ENCODE results near the gene BLACAT1. TPM values are rescaled to one million over a fixed set of nuclear protein-coding genes. Genes with fewer than 3 reads are reported as not detected.

BLACAT1 gene
- polyA plus RNA-seq, 1 of the 3 experiments (the other 2 are of a cell fraction): not detected

- WGBS (ENCODE audit: low lambda C conversion rate): 76% methylated on average over 2 of the region's 2 CpGs
- CTCF ChIA-PET: interaction anchor here (0.6 to 45.6 kb wide), 9 partner anchors 6 to 253 kb away, joined by 3 to 1333 read pairs (median 15); partner anchors contain the start of gene CDK18
Measured at GRCh38 chr1:205492201-205492667, 36.4 kb upstream of the BLACAT1 start.

DNA sequence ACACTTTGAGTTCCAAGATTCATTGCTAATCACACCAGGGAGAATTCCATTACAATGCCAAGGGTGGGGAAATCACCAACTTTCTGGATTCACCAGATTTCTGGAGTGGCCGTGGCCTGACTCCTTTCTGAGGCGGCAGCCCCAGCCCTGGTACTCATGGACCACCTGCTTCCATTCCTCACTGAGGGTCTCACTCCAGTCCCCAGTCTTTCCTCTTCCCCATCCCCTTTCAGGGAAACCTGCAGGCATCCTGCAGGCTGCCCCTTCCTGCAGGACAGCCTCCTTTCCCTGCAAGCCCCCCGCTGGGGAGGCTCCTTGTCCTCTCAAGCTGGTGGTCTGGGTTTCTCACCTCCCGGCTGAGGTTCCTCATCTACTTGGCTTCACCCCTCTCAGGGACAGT lies 35.9 kb upstream of the BLACAT1 start:
- H3K4me3 ChIP-seq (ENCODE audit: low read depth in 2 of 2, low read length in 1 of 2): no peak overlapping the region
- no peak overlapping the region for H3K4me2 ChIP-seq
- H3F3A ChIP-seq (replicated peaks; ENCODE audit: insufficient read depth): no peaks in the 10 kb centered on the region
- TF ChIP-seq EP300 (IDR thresholded peaks at IDR 0.05; ENCODE audit: borderline replicate concordance in 1 of 2, low read depth in 1 of 2, low read length in 1 of 2) (no peak), JUND (IDR thresholded peaks at IDR 0.05) (no peak), RCOR1 (IDR thresholded peaks at IDR 0.05; ENCODE audit: low read length) (no peak), YY1 (IDR thresholded peaks at IDR 0.05; ENCODE audit: low read depth) (no peak), SMC3 (IDR thresholded peaks at IDR 0.05; ENCODE audit: low read depth, low read length) (no peak), POLR2AphosphoS5 (IDR thresholded peaks at IDR 0.05; ENCODE audit: low read depth, low read length) (no peak), FOXM1 (IDR thresholded peaks at IDR 0.05; ENCODE audit: low read depth) (no peak), MAX (IDR thresholded peaks at IDR 0.05; ENCODE audit: low read depth) (no peak), SIN3A (IDR thresholded peaks at IDR 0.05; ENCODE audit: borderline replicate concordance, low read depth, low read length) (no peak), TCF12 (IDR thresholded peaks at IDR 0.05) (no peak), EZH2phosphoT487 (IDR thresholded peaks at IDR 0.05; ENCODE audit: borderline replicate concordance, low read depth) (no peak), NRF1 (IDR thresholded peaks at IDR 0.05; ENCODE audit: low read depth, low read length) (no peak), RFX5 (IDR thresholded peaks at IDR 0.05; ENCODE audit: low read length) (no peak), TEAD4 (IDR thresholded peaks at IDR 0.05; ENCODE audit: borderline replicate concordance, insufficient read depth) (no peak)
- H3K4me1 ChIP-seq (ENCODE audit: control insufficient read depth in 1 of 2, insufficient read depth in 2 of 2, low read depth in 1 of 2, low read length in 1 of 2): peaks cover 20 to 21% of the 10 kb centered on the region in 2 experiments; a peak in 3 of 4 replicates
- H3K27me3 ChIP-seq (ENCODE audit: insufficient read depth): peaks cover 5% of the 10 kb centered on the region; the same call in 1 of the 2 replicates
- H3K27ac ChIP-seq (ENCODE audit: low read depth in 2 of 2, low read length in 1 of 2): no peak overlapping the region
- H4K20me1 ChIP-seq (ENCODE audit: insufficient read depth): no peaks in the 10 kb centered on the region; the same call in 1 of the 2 replicates
- H3K9me2 ChIP-seq: no peaks in the 10 kb centered on the region
- WGBS (ENCODE audit: low lambda C conversion rate): 63% methylated on average over 3 of the region's 4 CpGs
- no peak overlapping the region for H2AFZ ChIP-seq (ENCODE audit: low read depth)
- H3K9me3 ChIP-seq: no peaks in the 10 kb centered on the region
- no peak for DNase-seq
- no peaks in the 10 kb centered on the region for H3K36me3 ChIP-seq (replicated peaks in 1 of 2; ENCODE audit: control insufficient read depth in 1 of 2, insufficient read depth in 2 of 2, low read length in 1 of 2)
- no peak overlapping the region for H3K9ac ChIP-seq
- H3K79me2 ChIP-seq (ENCODE audit: insufficient read depth): no peaks in the 10 kb centered on the region
- CTCF ChIA-PET: interaction anchor here (0.9 to 45.6 kb wide), 6 partner anchors 9 to 165 kb away, joined by 3 to 1333 read pairs (median 54); partner anchors contain the start of gene CDK18
- POLR2A ChIA-PET: no interaction called here

More at GRCh38 chr1:205492201-205492667, 36.4 kb upstream of the BLACAT1 start:
- H3K4me2 ChIP-seq: peak overlapping the region; percentile 71
- H3K79me2 ChIP-seq (ENCODE audit: insufficient read depth): no peaks in the 10 kb centered on the region
- no peaks in the 10 kb centered on the region; the same call in 1 of the 2 replicates for H4K20me1 ChIP-seq (ENCODE audit: insufficient read depth)
- no peak for DNase-seq
- no peak overlapping the region for H3K27ac ChIP-seq (ENCODE audit: low read depth in 2 of 2, low read length in 1 of 2)
- H3K4me3 ChIP-seq (ENCODE audit: low read depth in 2 of 2, low read length in 1 of 2): no peak overlapping the region
- H2AFZ ChIP-seq (ENCODE audit: low read depth): no peak overlapping the region
- H3K27me3 ChIP-seq (ENCODE audit: insufficient read depth): peaks cover 5% of the 10 kb centered on the region; the same call in 1 of the 2 replicates
- H3K9me3 ChIP-seq: no peaks in the 10 kb centered on the region
- no peaks in the 10 kb centered on the region for H3F3A ChIP-seq (replicated peaks; ENCODE audit: insufficient read depth)
- H3K9ac ChIP-seq: no peak overlapping the region
- TF ChIP-seq, protein P1, sequence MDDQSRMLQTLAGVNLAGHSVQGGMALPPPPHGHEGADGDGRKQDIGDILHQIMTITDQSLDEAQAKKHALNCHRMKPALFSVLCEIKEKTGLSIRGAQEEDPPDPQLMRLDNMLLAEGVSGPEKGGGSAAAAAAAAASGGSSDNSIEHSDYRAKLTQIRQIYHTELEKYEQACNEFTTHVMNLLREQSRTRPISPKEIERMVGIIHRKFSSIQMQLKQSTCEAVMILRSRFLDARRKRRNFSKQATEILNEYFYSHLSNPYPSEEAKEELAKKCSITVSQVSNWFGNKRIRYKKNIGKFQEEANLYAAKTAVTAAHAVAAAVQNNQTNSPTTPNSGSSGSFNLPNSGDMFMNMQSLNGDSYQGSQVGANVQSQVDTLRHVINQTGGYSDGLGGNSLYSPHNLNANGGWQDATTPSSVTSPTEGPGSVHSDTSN (IDR thresholded peaks at IDR 0.05): peak; percentile 36; the same call in 1 of the 2 replicates
- TF ChIP-seq TCF12 (IDR thresholded peaks at IDR 0.05): 0 out of 2 replicates have a peak, but pooled peaks have one; percentile 28
- no peak for TF ChIP-seq YY1 (IDR thresholded peaks at IDR 0.05; ENCODE audit: low read depth)
- no peaks in the 10 kb centered on the region for H3K9me2 ChIP-seq
- H3K36me3 ChIP-seq (replicated peaks in 1 of 2; ENCODE audit: control insufficient read depth in 1 of 2, insufficient read depth in 2 of 2, low read length in 1 of 2): no peaks in the 10 kb centered on the region
- POLR2A ChIA-PET: no interaction called here
- peaks cover 20 to 21% of the 10 kb centered on the region in 2 experiments; a peak in 3 of 4 replicates for H3K4me1 ChIP-seq (ENCODE audit: control insufficient read depth in 1 of 2, insufficient read depth in 2 of 2, low read depth in 1 of 2, low read length in 1 of 2)
